ENCODE results near the gene UTS2R.
"Not testable (repeated sequence)": the region's sequence is repeated elsewhere in the genome, so short reads cannot be mapped to it uniquely, and the experiment has no call there.

Gene UTS2R

DNA sequence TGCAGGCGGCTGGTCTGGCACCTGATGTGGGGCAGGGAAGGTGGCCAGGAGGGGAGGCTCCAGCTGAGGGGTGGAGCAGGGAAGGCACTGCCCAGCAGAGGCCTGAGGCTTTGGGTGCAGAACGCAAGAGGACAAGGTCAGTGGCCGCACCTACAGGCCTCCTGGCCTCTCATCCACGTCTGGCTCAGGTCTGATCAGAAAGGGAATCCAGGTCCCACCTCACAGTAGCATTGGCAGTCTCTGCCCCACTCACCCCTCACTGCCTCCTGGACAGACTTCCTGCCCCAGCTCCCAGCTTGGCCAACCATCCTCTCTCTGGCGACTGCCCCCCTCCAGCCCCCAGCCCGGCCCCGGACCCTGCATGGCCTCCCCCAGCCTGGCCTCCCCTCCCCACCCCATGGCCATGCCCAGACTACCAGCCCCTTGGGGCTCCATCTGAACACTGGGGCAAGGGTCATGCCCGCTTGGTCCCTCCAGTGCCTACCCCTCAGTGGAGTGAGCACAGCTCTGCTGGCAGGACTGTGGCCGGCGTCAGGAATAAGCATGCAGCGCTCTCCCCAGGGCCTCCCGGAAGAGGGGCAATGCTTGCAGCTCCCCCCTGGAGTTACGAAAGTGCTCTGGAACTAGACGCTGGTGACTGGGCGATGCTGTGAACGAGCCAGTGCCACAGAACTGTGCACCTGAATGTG, 4.6 kb downstream of the UTS2R start:
- no peak for DNase-seq

DNA sequence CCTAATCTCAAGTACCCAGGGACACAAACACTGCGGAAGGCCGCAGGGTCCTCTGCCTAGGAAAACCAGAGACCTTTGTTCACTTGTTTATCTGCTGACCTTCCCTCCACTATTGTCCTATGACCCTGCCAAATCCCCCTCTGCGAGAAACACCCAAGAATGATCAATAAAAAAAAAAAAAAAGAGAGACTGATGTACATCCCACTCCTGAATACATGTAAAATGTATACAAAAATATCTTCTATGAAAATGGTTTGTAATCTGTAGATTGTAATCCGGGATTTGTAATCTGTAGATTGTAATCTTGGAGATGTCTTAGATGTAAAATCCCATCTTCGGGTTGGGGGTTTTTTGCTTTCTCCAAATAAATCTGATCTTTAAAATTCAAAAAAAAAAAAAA, 5.7 kb downstream of the UTS2R start:
- not testable (repeated sequence) for DNase-seq

DNA sequence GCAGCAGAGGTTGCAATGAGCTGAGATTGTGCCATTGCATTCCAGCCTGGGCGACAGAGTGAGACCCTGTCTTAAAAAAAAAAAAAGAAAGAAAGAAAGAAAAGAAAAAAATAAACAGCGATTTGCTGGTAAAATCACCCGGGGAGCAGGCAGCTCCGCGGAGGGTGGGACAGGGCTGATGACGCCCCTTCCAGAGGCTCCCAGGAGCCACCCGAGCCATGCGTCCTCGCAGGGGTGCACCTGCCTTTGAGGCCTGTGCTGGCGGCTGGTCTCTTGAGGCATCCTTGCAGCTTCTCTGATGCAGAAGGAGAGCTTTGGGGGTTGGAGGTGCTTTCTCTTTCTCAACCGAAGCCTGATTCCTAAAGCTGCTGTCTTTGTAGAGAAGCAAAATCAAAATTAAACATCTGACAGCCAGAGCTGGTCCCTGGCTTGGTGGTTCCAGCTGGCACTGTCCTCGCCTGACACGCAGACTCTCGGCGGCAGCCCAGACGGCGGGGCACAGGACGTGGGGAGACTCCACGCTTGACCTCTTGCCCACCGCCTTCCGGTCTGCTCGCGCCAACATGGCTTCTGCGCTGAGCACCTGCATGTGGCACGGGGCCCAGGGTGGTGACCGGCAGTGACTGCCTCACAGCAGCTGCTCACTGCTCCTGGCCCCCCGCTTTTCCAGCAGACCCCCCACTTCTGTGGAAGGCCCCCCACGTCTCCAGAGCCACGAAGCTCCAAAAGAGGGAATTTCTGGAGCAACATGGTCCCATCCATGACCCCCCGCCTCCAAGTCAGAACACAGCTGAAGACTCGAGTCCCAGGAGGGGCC, 6.6 kb downstream of the UTS2R start:
- DNase-seq: no peak

DNA sequence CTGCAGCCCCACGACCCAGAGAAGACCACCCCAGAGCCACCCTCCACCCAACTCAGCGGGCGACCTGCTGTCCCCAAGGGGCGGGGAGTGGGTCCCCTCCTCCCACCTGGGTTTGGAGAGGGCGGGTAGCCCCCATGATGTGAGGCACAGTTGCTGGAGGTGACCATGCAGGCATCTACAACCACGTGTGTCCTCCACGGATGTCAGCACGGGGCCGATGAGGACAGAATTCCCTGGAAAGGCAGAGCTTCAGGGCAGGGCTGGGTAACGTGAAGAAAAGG, 7.1 kb downstream of the UTS2R start:
- DNase-seq: no peak

DNA sequence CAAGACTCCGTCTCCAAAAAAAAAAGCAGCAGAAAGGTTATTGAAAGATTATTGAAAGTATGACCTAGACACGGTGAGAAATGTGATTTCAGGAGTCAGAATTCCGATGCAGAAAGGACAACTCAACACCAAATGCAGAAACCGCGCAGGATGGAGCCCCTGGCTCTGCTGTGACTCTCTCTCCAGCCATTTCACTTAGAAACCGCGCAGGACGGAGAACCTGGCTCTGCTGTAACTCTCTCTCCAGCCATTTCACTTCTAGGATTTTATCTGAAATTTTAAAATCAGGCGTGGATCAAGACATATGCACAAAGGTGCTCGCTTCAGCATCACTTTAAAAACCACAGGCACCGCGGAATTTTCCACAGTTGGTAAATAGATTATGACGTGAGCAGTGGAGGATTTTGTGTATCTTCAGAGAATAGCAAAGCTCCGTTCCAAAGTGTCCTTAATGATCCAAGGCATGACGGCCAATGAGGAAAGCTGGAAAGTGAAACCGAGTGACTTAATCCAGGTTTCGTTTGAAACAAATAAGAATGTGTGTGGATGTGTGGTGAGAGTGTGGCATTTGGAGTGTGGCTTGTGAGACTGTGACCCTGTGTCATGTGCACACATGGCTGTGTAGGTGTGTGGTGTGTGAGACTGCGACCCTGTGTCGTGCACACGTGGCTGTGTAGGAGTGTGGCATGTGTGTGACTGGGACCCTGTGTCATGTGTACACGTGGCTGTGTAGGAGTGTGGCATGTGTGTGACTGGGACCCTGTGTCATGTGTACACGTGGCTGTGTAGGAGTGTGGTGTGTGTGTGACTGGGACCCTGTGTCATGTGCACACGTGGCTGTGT, 9.5 kb downstream of the UTS2R start:
- DNase-seq: no peak

DNA sequence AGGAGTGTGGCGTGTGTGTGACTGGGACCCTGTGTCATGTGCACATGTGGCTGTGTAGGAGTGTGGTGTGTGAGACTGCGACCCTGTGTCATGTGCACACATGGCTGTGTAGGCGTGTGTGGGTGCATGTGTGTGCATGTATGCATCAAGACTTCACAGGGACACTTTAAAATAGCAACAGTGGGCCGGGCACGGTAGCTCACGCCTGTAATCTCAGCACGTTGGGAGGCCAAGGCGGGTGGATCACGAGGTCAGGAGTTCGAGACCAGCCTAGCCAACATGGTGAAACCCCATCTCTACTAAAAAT, 10.1 kb downstream of the UTS2R start:
- not testable (repeated sequence) for DNase-seq

DNA sequence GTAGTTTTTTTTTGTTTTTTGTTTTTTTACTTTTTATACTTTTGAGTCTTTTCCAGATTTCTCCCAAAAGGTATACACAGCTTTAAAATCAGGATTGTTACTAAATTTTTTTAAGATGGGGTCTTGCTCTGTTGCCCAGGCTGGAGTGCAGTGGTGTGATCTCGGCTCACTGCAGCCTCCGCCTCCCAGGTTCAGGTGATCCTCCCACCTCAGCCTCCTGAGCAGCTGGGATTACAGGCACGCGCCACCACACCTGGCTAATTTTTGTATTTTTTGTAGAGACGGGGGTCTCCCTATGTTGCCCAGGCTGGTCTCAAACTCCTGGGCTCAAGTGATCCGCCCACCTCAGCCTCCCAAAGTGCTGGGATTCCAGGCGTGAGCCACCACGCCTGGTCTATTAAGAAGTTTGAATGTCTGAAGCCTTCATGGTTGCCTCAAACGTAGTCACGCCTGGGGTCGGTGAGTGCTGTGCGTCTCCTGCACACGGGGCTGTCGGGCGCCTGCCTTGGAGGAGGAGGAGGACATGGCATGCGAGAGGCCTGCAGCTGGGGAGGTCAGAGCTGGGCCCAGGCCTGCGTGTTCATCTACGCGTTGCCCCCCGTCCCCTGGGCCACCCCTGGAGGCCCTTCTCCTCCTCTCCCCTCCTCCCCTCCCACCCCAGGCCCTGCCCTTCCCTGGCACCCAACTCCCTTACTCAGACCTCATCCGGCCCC, 10.8 kb downstream of the UTS2R start:
- DNase-seq: not testable (repeated sequence)

DNA sequence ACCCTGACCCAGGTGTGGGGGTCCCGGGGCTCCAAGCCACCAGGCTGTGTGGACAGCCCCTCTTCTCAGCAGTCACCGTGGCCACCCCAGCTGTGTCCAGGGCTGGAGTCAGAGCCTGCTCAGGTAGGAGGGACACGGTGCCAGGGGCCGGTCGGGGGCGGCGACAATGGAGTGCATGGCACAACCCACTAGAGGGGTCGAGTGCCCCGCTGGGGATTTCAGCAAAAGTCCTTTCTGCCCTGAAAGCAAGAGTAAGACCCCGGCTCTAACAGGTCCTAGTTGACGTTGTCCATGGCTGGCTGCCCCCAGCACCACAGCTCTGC, 11.3 kb downstream of the UTS2R start:
- DNase-seq: no peak

DNA sequence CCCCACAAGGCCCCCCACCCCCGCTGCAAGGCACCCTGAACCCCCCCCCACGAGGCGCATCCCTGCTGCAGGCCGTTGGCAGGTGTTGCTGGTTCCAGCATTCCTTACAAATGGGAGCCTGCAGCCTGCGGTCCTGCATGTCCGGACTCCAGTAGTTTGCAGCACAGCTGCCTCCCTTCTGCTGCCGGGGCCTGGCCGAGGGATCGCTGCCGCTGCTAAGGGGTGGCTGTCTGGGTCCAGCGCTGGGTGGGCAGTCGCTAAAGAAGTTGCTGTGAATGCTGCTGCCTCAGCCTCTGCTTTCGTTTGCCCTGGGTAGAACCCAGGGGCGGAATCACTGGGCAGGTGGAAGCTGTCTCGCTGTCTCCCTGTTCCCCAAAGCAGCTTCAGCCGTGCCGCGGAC, 11.8 kb downstream of the UTS2R start:
- no peak for DNase-seq

DNA sequence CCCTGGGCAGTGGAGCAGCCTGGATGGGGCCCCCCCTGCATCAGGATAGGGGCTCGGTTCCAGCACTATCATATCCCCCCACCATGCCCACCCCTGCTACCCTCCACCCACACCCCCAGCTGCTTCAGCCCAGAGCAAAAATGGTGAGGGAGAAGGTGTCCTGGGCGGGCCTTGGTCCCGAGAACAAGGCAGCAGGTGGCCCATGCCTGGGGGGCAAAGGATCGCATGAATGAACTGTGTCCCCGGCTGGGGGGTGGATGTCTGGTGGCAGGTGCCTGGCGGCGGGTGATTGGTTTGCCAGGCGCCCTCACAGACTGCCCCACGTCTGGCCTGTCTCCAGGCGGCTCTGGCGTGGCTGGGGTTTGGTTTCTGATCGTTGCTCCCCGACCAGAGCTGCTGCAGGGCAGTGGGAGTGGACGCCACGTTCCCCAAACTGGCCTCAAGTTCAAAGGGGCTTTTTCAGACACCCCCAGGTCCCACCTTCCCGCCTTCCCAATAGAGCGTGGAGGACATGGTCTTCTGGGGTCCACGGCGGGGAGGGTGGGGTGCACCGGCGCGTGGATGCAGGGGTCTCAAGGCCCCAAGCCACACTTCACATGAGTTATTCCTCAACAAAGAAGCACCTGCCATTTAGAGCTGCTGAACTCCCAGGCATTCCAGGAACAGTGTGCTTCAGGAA, 12.6 kb downstream of the UTS2R start:
- no peak for DNase-seq

DNA sequence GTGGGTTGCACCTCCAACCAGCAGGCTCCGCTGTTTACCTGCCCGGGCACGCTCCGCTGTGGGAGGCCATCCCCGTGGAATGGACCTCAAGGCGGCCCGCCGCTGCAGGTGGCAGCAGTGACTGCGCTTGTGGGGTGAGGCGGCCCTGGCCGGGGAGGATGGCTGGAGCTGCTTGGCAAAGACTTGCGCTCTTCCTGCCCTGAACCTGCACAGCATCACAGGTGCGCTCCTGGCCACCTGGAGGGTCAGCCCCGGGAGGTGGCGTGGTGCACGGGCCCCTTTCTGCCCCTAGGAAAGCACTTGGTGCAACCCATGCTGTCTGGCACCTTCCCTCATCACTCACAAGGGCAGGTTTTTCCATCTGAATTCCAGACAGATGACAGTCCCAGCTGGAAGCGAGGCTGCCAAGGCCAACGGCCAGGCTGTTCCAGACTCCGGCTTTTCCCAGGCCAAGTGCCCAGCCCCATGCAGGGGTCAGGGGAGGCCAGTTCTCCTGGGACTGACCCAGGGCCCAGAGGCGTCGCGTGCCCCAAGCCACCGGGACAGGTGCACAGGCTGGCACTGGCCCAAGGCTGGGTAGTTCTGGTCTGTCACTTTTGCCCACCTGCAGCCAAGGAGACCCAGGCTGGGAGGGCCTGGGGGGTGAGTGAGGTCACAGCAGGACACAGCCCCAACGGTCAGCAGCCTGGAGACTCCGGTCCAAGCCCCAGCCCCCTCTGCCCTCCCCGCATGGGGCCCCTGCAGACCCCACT, 13.3 kb downstream of the UTS2R start:
- DNase-seq: no peak

DNA sequence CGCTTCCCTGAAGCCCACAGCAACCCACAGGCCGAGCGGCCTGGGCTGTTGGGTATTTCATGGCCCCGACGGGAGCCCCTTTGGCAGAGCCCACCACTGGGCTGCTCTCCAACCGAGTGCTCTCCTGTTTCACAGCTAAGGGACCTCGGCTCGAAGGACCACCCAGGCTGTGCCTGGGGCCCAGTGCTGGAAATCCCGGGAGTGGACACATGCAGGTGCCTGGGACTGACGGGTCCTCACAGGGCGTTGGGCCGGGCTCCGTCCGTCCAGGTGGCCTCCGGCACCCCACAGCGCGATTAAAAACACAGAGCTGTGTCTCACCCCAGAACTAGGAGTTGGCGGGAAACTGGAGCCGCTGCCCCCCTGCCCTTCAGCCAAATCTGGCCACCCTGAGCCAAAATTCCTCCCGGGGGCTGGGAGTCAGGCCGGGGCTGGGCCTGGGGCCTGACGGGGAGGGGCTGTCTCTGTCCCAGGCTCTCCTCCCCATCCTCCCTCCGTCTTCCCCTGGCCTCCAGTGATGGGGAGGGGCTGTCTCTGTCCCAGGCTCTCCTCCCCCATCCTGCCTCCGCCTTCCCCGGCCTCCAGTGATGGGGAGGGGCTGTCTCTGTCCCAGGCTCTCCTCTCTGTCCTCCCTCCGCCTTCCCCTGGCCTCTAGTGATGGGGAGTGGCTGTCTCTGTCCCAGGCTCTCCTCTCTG, 14.1 kb downstream of the UTS2R start:
- DNase-seq: no peak

DNA sequence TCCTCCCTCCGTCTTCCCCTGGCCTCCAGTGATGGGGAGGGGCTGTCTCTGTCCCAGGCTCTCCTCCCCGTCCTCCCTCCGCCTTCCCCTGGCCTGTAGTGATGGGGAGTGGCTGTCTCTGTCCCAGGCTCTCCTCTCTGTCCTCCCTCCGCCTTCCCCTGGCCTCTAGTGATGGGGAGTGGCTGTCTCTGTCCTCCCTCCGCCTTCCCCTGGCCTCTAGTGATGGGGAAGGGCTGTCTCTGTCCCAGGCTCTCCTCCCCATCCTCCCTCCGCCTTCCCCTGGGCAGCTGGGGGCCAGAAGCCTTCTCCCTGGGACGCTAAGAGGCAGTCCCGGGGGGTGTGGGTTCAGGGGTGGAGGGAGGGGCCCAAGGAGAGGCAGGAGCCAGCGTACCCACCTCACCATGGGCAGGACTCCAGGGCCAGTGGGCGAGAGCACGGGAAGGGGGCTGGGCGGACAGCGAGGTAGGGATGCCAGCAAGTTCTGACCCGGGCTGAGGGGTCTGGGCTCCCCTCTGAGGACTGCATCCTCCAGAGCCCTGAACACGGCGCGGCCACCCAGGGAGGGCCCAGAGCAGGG, 14.8 kb downstream of the UTS2R start:
- DNase-seq: no peak

DNA sequence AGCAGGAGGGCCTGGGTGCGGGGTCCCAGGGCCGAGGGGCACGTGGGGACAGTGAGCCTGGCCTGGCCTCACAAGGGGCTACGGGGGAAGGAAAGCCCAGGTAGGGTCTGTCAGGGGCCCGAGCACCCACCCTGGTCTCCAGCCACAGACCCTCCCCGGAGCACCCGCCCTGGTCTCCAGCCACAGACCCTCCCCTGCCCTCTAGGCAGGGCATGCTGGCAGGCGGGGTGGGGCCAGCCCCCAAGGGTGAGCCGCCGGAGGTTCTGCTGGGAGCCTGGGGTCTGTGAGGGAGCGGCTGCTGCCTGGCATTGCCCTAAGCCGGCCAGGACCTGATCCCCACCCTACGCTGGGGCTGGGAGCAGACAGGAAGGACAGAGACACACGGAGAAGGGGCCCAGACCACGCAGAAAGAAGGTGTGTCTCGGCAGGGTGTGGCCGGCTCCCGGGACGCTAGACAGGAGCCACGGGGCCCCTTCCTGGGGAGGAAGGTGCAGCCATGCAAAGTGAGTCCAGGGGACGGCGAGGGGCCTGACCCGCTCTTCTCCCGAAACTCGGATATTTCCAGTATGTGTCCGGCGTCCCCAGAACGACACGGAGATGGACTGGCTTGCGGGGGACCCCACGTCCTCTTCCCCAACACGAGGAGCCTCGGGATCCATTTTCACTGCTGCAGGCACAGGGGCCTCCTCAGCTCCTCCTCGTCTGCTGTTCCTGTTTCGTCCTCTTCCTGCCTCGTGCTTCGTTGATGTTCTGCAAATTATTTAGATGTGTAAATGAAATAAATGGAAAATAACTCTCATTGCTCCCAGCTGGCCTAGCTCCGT, 15.5 kb downstream of the UTS2R start:
- DNase-seq: no peak

DNA sequence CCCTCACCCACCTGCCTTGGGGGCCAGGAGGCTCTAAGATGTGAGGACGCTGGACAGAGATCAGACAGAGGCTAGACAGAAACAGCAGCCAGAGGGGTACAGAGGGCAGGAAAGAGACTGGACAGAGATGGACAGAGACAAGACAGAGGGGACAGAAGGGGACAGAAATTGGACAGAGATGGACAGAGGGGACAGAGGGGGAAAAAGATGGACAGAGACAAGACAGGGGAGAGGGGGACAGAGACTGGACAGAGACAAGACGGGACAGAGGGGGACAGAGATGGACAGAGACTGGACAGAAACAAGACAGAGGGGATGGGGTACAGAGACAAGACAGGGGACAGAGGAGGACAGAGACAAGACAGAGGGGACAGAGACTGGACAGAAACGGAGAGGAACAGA, 16.1 kb downstream of the UTS2R start:
- no peak for DNase-seq

DNA sequence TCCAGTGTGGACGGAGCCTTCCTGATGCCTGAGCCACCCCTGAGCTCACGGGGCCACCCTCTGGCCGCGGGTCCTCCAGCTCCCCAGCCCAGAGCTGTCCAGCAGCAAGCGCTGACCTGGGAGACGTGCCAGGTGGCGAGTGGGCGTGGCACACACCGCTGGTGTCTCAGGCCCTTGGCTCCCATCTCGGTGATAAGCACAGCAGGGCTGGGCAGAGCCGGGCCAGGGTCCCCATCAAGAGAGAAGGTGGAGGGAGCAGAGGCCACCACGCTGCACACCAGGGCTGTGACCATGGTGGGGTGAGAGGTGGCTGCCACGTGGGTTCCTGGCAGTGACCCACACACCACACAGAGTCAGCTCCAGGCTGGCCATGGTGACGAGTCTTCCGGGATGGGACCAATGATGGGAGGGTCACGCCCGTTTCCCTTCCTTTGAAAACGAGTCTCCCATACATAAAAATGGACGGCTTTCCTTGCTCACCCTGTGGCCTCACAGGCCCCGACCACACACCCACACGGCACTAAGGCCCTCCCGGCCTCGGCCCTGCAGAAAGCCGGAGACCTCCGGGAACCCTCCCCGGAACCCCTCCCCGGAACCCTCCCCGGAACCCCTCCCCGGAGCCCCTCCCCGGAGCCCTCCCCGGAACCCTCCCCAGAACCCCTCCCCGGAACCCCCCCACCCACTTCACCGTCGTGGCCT, 16.8 kb downstream of the UTS2R start:
- no peak for DNase-seq

DNA sequence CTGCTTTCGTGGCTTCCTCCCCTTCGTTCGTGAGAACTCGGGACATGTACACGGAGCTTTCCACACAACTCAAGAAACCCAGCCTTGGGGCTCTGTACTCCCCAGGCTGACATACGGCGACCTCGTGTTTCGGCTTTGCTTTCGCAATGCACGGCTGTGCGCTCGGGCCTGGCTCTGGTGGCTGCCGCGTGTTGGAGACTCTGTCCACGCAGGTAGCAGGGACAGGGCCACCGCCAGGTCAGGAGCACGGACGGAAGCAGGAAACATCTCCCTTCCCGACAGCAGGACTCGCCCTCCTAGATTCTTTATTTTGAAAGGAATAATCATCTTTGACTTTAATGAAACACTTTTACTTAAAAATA, 17.3 kb downstream of the UTS2R start:
- DNase-seq: no peak

DNA sequence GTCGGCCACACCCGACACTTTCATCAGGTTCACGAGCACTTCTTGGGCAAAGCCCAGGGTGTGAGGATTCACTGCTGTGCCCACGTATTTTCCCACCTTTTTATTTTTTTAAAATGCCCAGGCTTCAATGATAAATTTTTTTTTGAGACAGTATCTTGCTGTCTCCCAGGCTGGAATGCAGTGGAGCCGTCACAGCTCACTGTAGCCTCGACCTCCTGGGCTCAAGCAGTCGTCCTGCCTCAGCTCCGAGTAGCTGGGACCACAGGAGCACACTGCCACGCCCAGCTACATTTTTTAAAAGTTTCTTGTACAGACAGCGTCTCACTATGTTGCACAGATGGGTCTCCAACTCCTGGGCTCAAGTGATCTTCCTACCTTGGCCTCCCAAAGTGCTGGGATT, 17.8 kb downstream of the UTS2R start:
- no peak for DNase-seq

DNA sequence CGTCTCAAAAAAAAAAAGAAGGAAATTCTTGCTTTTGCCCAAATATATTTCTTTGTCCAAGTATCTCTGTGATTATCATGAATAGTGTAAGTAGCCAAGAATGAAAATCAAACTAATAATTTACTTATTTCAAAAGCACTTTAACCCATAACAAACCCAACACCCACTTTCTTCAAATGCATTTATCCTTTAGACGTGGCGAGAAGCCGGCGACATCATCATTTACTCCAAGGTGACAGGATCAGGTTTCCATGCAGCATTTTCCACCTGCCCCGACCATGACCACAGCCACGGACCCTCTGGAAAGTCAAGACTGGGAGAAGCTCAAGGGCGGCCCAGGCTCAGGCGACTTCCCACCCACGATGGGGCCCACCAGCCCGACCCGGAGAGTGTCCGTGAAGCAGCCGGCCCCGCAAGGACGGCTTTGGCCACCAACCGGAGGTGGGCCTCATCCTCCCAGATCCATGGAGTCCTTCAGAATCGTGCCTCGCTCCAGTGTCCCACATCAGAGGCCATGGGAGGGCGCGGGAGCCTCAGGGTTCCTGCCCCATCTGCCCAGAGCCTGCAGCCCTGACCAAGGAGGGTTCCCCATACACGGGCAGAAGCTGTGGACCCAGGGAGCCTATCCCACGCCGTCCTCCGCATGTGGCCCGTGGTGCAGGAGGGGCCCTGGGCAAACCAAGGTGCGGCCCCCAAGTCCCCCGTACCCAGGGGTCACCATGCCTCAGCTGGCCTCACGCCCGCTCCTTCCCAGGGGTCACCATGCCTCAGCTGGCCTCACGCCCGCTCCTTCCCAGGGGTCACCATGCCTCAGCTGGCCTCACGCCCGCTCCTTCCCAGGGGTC, 18.7 kb downstream of the UTS2R start:
- DNase-seq: no peak

All from T-helper 2 cell (primary cell).